ENCODE results near the gene SH3BP4.

The SH3BP4 gene

GRCh38 chr2:234912437-234912836, 39.4 kb upstream of the SH3BP4 start:
- ATAC-seq (ENCODE audit: insufficient read depth, low read depth) (no peak), DNase-seq (no peak)
- Histone ChIP-seq H2AFZ (ENCODE audit: low read depth, low read length) (no peak overlapping the region), H3K4me3 (ENCODE audit: low read depth in 1 of 2, low read length in 2 of 2) (no peak overlapping the region), H3K9ac (ENCODE audit: low read depth, low read length) (no peak overlapping the region), H3K27me3 (ENCODE audit: insufficient read depth, low read length, poor library complexity) (peaks cover 5% of the 10 kb centered on the region), H3K36me3 (ENCODE audit: insufficient read depth, low read length) (no peaks in the 10 kb centered on the region), H3K27ac (ENCODE audit: low read length) (no peak overlapping the region), H3K4me1 (ENCODE audit: insufficient read depth, low read length) (no peaks in the 10 kb centered on the region), H4K20me1 (ENCODE audit: insufficient read depth, low read length) (no peaks in the 10 kb centered on the region), H3K9me3 (ENCODE audit: insufficient read depth, low read length, severe bottlenecking) (no peaks in the 10 kb centered on the region), H3K4me2 (ENCODE audit: insufficient read depth, low read length) (no peak overlapping the region), H3K79me2 (ENCODE audit: insufficient read depth, low read length) (no peaks in the 10 kb centered on the region)
- TF ChIP-seq CTCF (IDR thresholded peaks at IDR 0.05; ENCODE audit: borderline replicate concordance, extremely low read depth, low read length, poor library complexity, severe bottlenecking) (no peak), EZH2 (IDR thresholded peaks at IDR 0.05; ENCODE audit: borderline replicate concordance, low read depth, low read length, severe bottlenecking) (no peak)

GRCh38 chr2:234913208-234913626, 38.6 kb upstream of the SH3BP4 start:
- DNase-seq (no peak), ATAC-seq (ENCODE audit: insufficient read depth, low read depth) (no peak)
- no peak overlapping the region for H3K4me2 ChIP-seq (ENCODE audit: insufficient read depth, low read length)
- no peak overlapping the region for H2AFZ ChIP-seq (ENCODE audit: low read depth, low read length)
- no peaks in the 10 kb centered on the region for H3K79me2 ChIP-seq (ENCODE audit: insufficient read depth, low read length)
- no peaks in the 10 kb centered on the region for H4K20me1 ChIP-seq (ENCODE audit: insufficient read depth, low read length)
- no peak overlapping the region for H3K9ac ChIP-seq (ENCODE audit: low read depth, low read length)
- no peaks in the 10 kb centered on the region for H3K36me3 ChIP-seq (ENCODE audit: insufficient read depth, low read length)
- no peak overlapping the region for H3K4me3 ChIP-seq (ENCODE audit: low read depth in 1 of 2, low read length in 2 of 2)
- no peak for TF ChIP-seq CTCF (IDR thresholded peaks at IDR 0.05; ENCODE audit: borderline replicate concordance, extremely low read depth, low read length, poor library complexity, severe bottlenecking)
- TF ChIP-seq EZH2 (IDR thresholded peaks at IDR 0.05; ENCODE audit: borderline replicate concordance, low read depth, low read length, severe bottlenecking) = no peak
- H3K9me3 ChIP-seq (ENCODE audit: insufficient read depth, low read length, severe bottlenecking) = no peaks in the 10 kb centered on the region
- H3K27me3 ChIP-seq (ENCODE audit: insufficient read depth, low read length, poor library complexity) = peaks cover 5% of the 10 kb centered on the region
- no peaks in the 10 kb centered on the region for H3K4me1 ChIP-seq (ENCODE audit: insufficient read depth, low read length)
- H3K27ac ChIP-seq (ENCODE audit: low read length) = no peak overlapping the region

- Histone ChIP-seq H3K27ac (ENCODE audit: low read length) (no peak overlapping the region), H3K4me2 (ENCODE audit: insufficient read depth, low read length) (no peak overlapping the region), H2AFZ (ENCODE audit: low read depth, low read length) (no peak overlapping the region), H4K20me1 (ENCODE audit: insufficient read depth, low read length) (no peaks in the 10 kb centered on the region), H3K4me1 (ENCODE audit: insufficient read depth, low read length) (no peaks in the 10 kb centered on the region), H3K4me3 (ENCODE audit: low read depth in 1 of 2, low read length in 2 of 2) (no peak overlapping the region), H3K9ac (ENCODE audit: low read depth, low read length) (no peak overlapping the region), H3K79me2 (ENCODE audit: insufficient read depth, low read length) (no peaks in the 10 kb centered on the region), H3K9me3 (ENCODE audit: insufficient read depth, low read length, severe bottlenecking) (no peaks in the 10 kb centered on the region), H3K36me3 (ENCODE audit: insufficient read depth, low read length) (no peaks in the 10 kb centered on the region), H3K27me3 (ENCODE audit: insufficient read depth, low read length, poor library complexity) (peaks cover 5% of the 10 kb centered on the region)
- TF ChIP-seq CTCF (IDR thresholded peaks at IDR 0.05; ENCODE audit: borderline replicate concordance, extremely low read depth, low read length, poor library complexity, severe bottlenecking) (no peak), EZH2 (IDR thresholded peaks at IDR 0.05; ENCODE audit: borderline replicate concordance, low read depth, low read length, severe bottlenecking) (no peak)
- DNase-seq (no peak), ATAC-seq (ENCODE audit: insufficient read depth, low read depth) (no peak)
These were observed 37.3 kb upstream of the SH3BP4 start for GRCh38 chr2:234914371-234915154.

Measured in DND-41 (cell line).